Stimulated activated CD8-positive, alpha-beta memory T cell treated with anti-CD3 and anti-CD28 coated beads, Interleukin-7, amount 100 ng/mL, for 24 hours (primary cell): Measurements from ENCODE around the gene ASAP2.

Experiments
- DNase-seq: peaks from one replicate; pipeline ENCODE4 v3.0.0-alpha.2; 2020; ENCODE audit warnings: low read depth

Gene ASAP2

DNA sequence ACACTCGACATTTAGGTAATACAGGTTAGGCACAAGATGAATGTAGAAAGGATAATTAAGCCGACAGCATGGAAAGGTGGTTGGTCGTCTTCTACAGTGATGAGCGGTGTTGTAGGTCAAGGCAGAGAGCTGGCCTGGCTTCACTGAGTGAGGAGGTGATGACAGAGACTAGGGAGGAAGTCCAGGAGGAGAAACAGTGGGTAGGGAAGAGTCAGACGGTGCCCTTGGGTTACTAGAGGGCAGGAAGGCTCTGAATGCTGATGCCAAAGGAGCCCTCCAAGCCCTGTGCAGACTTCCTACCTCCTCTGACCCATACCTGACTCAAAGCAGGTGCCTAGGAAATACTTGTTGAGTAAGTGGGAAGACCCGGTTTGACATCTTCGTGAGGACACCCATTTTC is 116.0 kb downstream of the ASAP2 start:
- no peak for DNase-seq

DNA sequence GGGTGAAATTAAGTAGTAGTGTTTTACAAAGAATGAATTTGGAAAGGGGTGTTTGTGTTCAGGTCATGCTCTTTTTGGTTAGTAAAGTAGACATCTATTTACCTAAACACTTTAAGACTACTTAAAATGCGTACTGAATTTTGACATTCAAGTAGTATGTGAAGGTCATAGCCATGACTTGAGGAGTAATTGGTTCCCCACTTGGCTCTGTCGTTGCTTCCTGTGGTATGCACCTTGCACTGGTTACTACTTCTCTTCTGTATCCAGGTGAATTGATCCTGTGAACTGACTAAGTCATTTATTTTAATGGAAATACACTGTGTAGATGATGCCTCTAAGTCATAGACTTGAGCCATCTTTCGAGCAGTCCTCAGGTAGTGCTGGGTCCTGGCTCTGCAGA is 118.8 kb downstream of the ASAP2 start:
- no peak for DNase-seq

GRCh38 chr2:9326975-9327374 is 120.4 kb downstream of the ASAP2 start:
- no peak for DNase-seq

DNA sequence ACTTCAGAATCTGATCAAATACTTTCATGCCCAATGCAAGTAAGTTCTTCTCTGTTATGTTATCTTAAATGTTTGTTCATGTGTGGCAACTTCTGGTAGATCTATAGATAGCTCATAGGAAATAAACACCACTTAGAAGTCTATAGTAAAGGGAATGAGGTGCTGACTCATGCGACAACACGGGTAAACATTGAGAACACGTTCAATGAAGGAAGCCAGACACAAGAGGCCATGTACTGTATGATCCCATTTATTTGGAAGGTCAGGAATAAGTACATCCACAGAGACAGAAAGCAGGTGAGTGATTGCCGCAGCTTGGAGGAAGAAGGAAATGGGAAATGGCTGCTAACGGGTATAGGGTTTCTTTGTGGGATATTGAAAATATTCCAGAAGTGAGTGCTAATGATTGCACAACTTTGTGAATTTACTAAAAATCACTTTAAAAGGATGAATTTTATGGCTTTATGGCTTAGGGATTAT is 121.3 kb downstream of the ASAP2 start:
- DNase-seq, result no peak

- no peak for DNase-seq
These were observed 122.3 kb downstream of the ASAP2 start for GRCh38 chr2:9328931-9329330.

DNA sequence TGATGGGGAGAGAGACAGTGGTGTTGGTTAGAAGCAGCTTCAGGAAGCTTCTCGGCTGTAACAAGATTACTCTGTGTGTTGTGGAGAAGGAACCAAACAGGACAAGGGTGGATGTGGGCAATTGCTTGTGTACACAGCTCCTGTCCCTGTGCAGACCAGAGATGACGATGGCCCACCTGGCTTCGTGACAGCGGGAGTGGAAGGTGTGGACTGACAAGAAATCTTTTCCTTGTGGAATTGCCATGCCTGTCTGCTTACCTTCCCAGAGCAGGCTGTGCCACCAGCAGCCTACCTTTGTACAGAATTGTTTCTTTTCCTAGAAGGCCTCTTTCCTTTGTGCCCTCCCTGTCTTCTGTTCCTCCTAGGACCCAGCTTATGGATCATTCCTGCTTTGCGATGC is 122.9 kb downstream of the ASAP2 start:
- DNase-seq, result no peak

DNA sequence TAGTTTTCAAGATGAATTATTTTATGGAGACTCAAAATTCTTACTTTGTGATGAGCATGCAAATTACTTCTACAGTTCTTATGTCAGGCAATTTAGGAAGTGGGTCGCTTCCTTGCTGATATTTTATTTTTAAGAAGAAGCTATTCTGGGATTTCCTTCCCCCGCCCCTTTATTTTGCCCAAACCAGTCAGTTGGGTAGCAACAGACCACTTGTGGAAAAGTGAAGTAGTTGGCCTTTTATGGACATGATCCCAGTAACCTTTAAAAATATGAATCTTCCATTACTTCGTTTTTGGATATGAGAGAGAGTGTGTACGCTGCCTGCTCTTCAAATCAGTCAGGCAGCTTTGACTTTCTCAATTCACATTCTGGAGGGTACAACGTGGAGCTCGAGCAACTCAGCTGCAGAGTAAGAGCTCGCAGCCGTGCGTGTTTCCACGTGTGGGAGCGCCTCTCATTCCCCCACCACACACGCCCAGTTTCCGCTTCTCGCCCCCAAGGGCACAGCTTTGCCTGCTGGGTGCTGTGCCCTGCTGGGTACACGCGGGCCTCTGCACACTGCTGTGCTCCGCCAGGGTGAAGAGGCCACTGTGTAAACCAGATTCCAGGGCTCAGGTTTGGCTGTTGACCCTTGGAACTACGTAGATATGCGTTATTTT is 124.1 kb downstream of the ASAP2 start:
- DNase-seq, result no peak

- DNase-seq, result no peak
These were observed 125.1 kb downstream of the ASAP2 start for GRCh38 chr2:9331704-9332103.

DNA sequence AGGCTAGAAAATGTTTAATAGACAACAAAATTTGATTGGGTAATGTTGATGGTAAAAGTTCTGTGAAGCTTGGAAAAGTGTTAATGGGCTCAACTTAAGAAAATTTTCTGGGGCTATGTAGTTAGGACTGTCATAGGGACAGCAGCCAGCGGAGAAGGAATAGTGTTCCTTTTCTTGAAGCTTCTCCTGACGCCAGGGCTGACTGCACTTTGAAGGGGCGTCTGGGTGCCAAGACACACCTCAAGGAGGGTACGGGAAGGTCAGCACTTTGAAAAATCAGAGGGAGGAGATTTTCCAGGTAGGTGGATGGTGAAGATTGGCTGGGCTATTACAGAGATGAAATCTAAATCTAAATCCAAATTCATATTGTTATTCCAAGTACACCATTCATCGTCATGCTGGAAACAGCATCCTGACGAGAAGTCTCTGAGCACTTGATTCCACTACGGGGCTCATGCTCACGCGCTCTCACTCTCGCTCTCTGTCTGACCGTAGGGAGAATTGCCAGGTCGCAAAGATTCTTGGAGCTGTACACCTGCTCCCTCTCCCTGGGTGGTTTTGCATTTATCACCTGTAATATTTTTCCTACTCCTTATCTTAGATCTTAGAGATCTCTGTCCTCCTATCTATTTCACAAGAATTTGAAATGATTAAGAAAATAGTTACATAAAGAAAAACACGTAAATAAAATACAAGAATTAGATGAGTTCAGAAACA is 125.7 kb downstream of the ASAP2 start:
- no peak for DNase-seq

DNA sequence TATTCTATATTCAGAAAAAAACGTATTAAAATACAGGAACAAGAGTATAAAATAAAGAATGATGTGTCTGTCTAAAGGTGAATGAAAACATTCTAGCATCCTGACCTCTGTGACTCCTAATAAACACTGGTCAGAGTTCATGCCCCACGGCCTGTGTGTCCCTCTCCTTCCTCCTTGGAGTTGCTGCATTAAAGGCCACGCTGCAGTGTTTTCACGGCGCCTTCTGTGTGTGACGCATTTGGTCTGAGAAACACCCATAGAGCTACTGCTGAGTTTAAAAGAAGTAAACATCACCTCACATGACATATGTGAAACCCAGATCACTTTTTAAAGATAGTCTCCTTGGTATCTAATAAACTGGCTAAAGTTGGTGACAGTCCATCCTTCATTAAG is 126.2 kb downstream of the ASAP2 start:
- DNase-seq, result no peak

DNA sequence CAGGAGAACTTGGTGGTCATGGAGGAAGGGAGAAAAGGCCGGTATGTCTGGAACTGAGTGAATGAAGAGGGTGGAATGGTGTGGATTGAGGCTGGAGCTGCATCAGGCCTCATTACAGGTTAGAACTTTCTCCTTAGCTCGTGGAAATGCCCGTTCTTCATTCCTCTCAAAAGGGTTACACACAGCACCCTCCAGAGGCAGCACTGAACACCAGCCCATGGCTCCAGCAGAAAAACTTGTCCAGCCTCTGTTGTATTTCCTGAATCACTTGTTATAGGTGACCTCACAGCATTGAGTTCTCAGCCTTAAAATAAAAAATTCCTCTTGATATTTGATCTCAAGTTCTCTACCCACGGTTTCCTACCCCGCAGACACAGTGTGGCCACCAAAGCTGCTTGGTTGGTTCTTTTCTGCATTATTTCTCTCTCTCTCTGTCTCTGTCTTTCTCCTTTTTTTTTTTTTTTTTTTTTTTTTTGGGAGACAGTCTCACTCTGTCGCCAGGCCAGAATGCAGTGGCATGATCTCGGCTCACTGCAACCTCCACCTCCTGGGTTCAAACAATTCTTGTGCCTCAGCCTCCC is 127.1 kb downstream of the ASAP2 start:
- DNase-seq, result no peak

DNA sequence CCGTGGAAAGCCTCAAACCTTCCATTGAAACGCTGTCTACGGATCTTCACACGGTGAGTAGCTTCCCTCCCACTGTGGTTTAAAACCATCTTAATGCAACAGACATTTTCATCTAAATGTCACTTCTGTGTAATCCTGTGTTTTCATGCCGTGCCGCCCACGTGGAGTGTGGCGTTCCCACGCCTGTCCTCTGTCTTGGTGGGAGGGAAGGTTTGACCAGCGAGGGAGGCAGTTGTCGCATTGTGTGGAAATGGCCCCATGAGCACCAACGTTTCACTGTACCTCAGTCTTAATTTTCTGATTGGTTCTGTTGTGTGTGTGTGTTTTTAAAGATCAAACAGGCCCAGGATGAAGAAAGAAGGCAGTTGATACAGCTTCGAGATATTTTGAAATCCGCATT is 128.1 kb downstream of the ASAP2 start:
- DNase-seq, result no peak

GRCh38 chr2:9335322-9335832 is 128.8 kb downstream of the ASAP2 start:
- DNase-seq, result no peak

DNA sequence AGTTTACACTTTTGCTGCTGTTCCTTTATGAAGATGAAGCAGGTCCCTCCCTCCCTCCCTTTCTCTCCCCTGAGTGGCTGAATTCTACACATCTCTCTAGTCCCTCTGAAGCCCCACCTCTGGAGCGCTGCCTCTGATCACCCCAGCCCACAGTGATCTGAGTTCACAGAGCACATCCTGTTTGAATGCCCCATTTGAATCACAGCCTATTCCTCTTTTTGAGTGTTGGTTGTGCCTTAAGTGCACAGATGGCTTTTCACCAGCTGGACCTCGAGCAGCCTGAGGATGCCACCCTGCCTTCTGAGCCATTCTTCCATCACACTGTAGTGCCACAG is 129.6 kb downstream of the ASAP2 start:
- DNase-seq, result no peak

DNA sequence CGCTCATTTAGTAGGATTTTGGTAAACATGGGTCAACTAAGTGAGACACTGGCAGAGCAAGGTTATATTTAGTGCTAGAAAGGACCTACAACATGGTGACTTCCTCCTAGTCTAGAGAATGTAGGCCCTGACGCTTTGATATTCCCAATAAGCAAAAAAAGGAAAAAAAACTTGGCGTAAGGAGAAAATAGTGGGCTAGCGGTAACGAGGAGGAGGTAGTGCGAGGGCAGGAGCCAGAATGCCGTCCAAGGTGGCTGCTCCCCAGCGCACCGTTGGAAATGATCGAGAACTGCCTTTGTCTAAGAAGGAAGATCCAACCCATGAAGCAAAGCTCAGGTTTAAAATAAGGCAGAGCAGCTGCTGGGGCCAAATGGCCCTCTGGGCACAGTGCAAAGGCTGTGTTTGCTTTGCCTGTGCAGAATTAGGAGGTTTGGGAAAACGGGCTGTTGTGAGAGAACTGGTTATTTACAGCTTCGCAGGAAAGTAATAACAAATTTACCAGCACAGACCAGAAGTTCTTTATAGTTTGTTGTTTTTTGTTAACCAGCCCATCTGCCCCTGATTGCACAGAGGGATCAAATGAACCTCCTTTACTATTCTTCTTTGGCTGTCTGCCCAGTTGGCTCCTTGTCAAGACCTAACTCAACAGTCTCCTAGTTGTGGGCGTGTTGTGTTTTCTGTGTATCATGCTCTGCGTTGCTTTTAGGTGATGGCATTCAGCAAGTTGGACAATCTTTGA is 130.1 kb downstream of the ASAP2 start:
- no peak for DNase-seq

GRCh38 chr2:9337901-9338300 is 131.3 kb downstream of the ASAP2 start:
- DNase-seq, result no peak

GRCh38 chr2:9341337-9341887 is 134.8 kb downstream of the ASAP2 start:
- no peak for DNase-seq

DNA sequence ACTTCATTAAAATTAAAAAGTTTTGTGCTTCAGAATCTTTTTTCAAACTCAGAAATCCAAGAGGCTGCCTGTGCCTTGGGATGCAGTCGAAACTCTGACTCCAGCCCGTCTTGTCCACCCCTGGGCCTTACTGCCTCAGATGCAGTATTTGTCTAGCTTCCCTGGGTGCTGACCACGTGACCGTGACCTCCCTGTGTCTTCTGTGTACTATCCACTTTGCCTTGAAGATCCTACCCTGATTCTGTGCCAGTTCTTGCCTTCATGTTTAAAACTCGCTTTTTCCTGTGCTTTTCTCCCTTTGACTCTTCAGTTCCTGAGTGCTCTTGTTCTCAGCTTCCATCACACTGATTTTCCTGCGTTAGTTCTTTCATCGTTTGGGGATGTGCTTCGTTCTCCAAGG is 136.0 kb downstream of the ASAP2 start:
- DNase-seq, result no peak

DNA sequence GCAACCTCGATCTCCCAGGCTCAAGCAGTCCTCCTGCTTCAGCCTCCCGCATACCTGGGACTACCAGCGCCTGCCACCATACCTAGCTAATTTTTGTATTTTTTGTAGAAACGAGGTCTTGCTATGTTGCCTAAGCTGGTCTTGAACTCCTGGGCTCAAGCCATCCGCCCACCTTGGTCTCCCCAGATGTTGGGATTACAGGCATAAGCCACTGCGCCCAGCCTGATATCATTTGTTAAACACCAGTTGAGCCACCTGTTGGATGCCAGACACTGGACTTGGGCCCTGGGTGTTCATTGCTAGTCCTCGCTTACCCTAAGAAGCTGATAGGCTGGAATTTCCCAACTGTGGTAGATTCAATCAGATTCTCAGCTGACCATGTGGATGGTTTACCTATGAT is 136.9 kb downstream of the ASAP2 start:
- DNase-seq, result no peak

GRCh38 chr2:9344434-9344833 is 137.8 kb downstream of the ASAP2 start:
- no peak for DNase-seq

- no peak for DNase-seq
These were observed 138.7 kb downstream of the ASAP2 start for GRCh38 chr2:9345343-9345742.

- no peak for DNase-seq
These were observed 139.4 kb downstream of the ASAP2 start for GRCh38 chr2:9345997-9346396.
